GM12874 (cell line): ENCODE measurements around the gene SNAP91.
A peak's percentile ranks its signal among the peaks of the same experiment; 100 is the strongest.

Source experiments
- TF ChIP-seq, protein P1 (sequence below): IDR thresholded peaks from 2 replicates; pipeline ENCODE4 v1.5.1; 2011; ENCODE audit warnings: low read depth, mild to moderate bottlenecking, control low read depth, low read length, moderate library complexity; ENCODE audit not compliant: insufficient read depth

The SNAP91 gene

GRCh38 chr6:83615025-83615999, 93.6 kb downstream of the SNAP91 start:
- TF ChIP-seq, protein P1, sequence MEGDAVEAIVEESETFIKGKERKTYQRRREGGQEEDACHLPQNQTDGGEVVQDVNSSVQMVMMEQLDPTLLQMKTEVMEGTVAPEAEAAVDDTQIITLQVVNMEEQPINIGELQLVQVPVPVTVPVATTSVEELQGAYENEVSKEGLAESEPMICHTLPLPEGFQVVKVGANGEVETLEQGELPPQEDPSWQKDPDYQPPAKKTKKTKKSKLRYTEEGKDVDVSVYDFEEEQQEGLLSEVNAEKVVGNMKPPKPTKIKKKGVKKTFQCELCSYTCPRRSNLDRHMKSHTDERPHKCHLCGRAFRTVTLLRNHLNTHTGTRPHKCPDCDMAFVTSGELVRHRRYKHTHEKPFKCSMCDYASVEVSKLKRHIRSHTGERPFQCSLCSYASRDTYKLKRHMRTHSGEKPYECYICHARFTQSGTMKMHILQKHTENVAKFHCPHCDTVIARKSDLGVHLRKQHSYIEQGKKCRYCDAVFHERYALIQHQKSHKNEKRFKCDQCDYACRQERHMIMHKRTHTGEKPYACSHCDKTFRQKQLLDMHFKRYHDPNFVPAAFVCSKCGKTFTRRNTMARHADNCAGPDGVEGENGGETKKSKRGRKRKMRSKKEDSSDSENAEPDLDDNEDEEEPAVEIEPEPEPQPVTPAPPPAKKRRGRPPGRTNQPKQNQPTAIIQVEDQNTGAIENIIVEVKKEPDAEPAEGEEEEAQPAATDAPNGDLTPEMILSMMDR = peak; percentile 32; the same call in 1 of the 2 replicates

DNA sequence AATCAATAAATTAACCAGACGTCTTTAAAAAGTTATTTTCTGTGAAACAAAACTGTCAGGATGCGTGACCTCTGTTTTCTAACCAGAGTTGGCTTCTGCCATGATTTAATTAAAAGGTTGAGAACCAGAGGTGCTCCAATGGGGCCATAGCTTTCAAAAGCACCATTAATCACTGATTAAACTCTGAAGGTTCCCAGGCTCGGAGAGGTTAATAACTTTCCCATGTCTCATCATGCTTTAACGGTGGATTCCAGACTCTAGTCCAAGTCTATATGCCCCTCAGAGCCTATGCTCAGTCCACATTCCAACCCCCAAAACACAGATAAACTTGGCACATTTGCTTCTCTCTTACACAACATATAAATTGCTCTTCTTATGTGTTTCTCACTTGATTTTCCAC, 95.5 kb downstream of the SNAP91 start:
- TF ChIP-seq, protein P1 = no peak

DNA sequence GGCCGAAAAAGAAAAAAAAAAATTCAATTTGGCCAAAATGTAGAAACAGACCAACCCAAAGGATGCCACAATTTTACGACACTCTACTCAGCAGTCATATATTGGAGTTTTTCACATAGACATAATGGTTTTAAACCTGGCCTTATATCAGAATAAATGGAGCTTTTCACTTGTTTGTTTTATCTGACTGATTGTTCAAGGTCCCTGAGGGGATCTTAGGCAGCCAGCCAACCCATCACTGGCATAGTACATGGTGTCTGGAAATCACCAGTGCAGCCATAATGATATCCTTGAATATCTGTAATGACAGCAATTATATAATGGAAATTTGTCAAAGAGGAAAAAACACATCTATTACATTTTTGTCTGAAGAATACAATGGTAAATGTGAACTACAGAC, 99.7 kb downstream of the SNAP91 start:
- TF ChIP-seq, protein P1 = no peak

GRCh38 chr6:83605517-83605916, 103.4 kb downstream of the SNAP91 start:
- TF ChIP-seq, protein P1 = no peak

DNA sequence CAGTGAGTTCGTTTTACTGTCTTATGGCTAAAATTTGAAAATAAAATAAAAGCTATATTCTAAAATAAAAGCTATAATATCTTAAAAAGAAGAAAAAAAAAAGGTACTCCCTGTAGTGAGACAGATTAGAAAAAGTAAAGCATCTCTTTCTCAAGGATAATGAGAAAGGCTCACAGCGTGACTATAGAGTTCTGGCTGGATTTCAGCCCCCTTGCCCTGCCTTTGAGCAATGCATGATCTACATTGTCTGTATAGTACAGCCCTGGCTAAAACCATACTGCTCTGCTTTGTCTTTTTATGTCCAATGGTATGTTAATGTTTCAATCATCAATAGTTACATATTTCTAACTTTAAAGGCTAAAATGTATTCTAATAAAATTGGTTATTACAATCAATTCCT, 105.3 kb downstream of the SNAP91 start:
- TF ChIP-seq, protein P1 = no peak

DNA sequence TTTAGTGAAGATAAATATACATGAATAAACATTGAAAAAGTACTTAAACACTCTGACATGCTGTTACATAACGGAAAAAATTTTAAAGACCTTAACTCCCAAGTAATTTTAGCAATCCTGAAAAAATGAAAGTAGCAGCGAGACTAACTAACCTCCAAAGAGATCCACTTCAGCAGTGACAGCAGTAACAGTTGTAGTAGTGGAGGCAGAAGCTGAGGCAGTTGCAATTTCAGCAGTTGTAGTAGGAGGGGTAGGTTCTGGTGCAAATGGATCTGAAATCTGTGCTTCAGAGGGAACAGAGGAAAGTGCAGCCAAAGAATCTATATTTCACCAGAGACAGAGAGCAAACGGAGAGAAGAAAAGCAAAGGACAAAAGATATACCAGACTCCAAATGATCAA, 107.8 kb downstream of the SNAP91 start:
- TF ChIP-seq, protein P1 = no peak

- TF ChIP-seq, protein P1 = no peak
These were observed 108.4 kb downstream of the SNAP91 start for GRCh38 chr6:83600459-83600858.
